GM19463 (cell line): ENCODE measurements around the gene DFFA.

Experiments
- ATAC-seq: cut with Tn5 transposase; IDR thresholded peaks from one replicate; pipeline ENCODE4 v1.9.1; 2021; ENCODE audit warnings: mild to moderate bottlenecking, moderate library complexity; ENCODE audit not compliant: unreplicated experiment

Gene DFFA, protein sequence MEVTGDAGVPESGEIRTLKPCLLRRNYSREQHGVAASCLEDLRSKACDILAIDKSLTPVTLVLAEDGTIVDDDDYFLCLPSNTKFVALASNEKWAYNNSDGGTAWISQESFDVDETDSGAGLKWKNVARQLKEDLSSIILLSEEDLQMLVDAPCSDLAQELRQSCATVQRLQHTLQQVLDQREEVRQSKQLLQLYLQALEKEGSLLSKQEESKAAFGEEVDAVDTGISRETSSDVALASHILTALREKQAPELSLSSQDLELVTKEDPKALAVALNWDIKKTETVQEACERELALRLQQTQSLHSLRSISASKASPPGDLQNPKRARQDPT

GRCh38 chr1:10472220-10473144 lies at the start of gene DFFA:
TSS of gene DFFA (minus strand) at chr1:10472529. CDS start at chr1:10472458, 71 bp downstream.
- peak; percentile 73 for ATAC-seq

DNA sequence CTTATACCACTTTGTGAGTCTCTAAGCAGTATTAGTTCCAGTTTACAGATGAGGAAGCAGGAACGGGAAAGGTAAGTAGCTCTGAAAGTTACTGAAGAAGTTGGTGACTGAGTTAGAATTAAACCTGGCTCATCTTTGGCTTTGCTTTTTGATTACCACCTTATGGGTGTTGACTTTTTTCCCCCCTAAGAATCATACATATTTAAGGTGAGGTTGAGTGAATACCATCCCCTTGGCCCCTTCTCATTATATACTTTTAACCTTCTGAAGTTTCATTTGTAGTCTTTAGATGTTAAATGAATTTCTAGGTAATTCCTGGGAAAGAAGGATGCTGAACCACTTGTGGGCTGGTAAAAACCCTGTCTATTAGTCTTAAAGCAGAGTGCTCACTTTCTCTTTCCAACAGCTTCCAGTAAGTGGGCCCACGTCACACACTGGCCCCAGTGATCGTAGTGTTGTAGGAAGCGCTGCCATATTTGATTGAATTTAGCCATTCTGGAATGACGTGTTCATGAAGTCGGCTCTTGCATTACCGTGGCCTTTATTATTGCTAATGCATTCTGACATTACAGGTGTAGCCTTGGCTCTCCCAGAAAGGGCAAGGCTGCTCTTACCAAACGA lies 49.3 kb upstream of the DFFA start:
- no peak for ATAC-seq

- no peak for ATAC-seq
These were observed 48.6 kb upstream of the DFFA start for GRCh38 chr1:10520952-10521351.

GRCh38 chr1:10520497-10520896 lies 48.2 kb upstream of the DFFA start:
- ATAC-seq, result no peak

- no peak for ATAC-seq
These were observed 46.7 kb upstream of the DFFA start for GRCh38 chr1:10519016-10519417.

DNA sequence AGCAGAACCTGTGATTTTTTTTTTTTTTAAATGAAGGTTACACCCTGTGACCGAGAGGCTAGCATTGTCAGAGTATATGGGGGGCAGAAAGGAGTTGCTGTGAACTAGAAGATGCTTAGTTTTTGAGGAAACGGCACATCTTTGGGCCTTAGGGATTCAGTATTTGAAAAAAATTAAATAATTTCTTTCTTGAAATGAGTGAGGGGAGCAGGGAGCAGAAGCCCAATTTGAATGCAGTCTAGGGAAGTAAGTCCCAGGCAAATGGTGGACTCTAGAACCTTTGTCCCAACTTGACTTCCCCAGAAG lies 45.3 kb upstream of the DFFA start:
- no peak for ATAC-seq

- ATAC-seq, result no peak
These were observed 44.8 kb upstream of the DFFA start for GRCh38 chr1:10516925-10517676.

DNA sequence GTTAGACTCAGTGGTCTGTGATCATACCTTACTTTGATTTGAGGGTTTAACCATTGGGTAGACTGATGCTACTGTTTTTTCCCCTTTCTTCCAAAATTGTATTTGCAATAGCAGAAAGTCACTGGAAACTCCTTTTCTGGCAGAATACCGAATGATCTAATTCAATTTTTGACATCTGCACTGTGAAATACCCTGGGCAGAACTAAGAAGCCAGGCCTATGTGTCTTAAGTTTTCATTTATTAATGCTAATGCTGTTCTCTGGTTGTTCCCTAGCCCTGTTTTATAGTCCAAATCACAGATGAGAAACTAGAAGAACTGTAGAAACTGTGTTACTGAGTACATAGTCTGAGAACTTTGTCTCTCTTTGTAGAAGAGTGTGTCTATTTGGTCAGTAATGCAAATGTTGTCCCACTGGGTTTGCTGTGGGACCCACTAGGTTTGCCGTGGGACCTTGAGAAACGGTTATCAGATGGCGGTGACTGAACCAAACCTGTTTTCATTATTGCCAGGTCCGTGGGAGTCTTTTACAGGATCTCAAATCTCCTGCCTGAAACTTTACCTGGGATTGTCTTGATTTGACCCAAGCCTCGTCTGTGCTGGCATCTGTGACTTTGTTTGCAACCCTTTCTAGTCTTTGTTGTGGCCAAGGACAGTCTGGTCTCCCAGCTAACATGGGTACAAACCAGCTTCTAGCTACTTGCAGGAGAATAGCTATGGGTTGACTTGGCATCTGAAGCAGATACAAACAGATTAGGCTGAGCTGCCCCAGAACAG lies 43.8 kb upstream of the DFFA start:
- ATAC-seq, result no peak

DNA sequence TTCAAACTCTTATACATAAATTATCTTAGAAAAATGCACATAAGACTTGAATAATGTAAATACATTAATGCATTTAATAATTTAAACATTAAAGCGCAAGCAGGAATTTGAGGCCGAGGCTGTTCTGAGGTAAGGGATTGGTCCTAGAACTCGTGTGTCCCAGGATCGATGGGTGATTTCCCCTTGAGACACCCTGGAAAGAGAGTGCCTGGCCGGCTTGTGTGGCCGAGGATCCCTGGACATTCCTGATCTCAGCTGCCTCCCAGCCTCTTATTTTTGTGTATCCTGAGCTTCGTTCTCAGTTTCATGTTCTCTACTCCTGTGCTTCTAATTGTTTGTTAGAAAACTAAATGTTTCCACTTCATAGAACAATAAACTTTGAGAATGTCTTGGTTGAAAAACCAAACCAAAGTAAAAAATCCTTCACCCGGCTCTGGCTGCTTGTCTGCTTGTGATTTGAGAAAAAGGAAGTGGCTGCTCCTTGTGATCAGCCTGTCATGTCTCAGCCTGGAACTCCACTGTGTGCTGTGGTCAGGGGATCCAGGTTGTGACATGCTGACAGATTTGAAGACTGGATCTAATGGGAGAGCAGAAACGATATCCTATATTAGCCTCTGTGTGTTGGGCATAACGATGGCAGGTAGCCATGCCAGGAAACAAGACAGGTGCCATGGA lies 43.1 kb upstream of the DFFA start:
- ATAC-seq, result no peak

DNA sequence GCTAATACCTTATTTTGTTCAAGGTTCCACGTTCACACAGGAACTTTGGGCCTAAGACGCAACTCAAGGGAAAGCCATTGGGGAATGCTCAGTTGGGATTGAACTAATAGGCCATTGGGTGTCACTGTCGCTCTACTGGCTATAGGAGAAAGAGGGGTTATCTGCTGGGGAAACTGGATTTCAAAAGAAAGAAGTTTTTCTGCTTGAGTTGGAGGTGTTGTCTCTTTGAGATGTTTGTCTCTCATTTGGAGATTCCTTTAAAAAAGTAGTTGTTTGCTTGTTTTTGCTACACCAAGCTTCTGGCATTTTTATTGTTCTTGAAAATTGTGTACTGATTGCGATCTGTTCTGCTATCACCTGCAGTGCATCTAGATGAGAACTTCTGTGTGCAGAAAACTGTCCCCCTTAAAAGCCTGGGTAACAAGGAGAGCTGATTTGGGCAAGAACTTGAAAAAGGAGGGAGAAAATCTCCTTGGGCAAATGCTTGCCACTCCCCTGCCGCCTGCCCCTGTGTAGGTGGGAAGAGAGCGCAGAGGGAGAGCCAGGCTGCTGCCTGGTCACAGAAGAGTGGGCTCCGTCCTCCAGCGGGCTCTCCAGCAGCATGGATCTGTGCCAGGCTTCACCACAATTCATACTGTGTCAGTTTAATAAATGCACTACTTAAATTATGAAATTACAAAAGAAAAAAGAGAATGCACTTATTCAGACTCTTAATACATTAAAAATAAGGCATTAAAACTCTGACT lies 42.3 kb upstream of the DFFA start:
- ATAC-seq, result no peak

GRCh38 chr1:10513199-10513598 lies 40.9 kb upstream of the DFFA start:
- ATAC-seq, result no peak

- ATAC-seq, result no peak
These were observed 39.2 kb upstream of the DFFA start for GRCh38 chr1:10511494-10511885.

GRCh38 chr1:10510520-10511493 lies 38.5 kb upstream of the DFFA start:
- ATAC-seq, result peak; percentile 96

DNA sequence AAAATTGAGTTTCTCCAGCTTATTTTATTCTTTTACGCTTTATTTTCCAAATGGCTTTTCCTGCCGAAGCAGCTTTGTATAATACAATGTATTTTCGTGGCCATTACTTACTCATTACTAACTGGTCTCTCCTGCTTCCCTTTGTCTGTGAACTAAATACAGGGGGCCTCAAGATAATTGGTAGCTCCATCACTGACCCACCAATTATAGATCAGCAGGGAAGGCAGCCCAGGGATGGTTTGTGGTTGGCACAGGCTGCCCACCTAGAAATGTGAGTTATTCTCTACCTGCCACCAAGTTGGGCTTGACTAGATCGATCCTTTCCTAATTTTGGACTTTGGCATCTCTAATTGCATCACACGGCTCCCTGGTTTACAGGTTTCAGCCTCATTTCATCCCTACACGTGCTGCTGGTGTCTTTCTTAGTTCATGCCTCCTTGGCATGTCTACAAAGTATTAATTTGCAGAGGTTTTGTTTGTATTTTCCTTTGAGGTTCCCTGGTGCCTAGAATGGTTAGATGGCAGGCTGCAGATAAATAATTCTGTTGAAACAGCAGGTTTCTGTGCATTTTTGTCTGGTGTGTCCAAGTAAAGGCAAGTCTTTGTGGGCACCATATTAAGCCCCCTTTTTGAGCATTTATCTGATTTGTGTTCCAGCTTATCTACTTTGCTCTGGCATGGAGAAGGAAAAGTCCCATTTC lies 37.6 kb upstream of the DFFA start:
- no peak for ATAC-seq

DNA sequence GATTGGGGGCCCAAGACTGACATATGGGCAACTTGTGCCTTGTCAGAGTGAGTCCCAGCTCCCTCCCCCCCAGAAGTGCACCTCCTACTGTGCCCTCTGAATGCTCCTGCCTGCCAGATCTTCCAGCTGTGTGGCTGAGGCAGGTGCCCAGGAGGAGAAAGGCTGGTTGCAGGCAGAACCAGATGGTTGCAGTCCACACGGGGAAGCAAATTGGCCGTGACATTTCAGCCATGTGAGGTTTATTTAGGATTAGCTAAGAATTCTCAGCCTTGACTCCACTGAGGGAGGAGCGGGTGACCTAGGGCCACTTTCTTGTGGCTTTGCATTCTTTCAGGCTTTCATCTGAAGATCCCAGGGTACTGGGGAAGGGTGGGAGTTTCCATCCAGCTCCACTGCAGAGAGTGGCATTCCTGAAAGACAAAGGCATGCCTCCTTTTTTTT lies 36.2 kb upstream of the DFFA start:
- no peak for ATAC-seq

GRCh38 chr1:10507111-10507879 lies 35.0 kb upstream of the DFFA start:
- no peak for ATAC-seq

DNA sequence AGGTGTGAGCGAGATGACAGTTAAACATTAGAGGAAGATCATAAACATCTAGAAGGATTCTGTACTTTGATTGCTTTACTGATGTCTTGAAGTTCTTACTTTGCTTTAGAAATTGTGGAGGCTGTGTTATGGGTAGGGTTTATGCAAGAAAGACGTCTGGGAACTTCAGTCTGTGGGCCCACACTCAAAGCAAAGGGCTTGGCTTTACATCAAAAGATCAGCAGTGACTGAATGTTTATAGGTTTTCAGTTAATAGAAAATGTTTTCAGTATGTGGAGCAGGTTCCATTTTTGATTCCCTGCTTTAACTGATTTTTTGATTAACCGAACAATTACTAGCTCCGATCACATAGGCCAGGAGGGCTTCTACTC lies 34.3 kb upstream of the DFFA start:
- ATAC-seq, result no peak
